ENCODE results near the gene PPP6R2.

The PPP6R2 gene

GRCh38 chr22:50434849-50435248, 91.7 kb downstream of the PPP6R2 start:
- in situ Hi-C loops (cut with MboI; ENCODE audit: low sequenced_read_pairs, unreplicated experiment) = no loop called here
- no peak for TF ChIP-seq CTCF (IDR thresholded peaks at IDR 0.05; ENCODE audit: borderline replicate concordance, control extremely low read depth, extremely low read depth, insufficient read depth, missing control alignments)
- no peak for DNase-seq (ENCODE audit: low spot score)

GRCh38 chr22:50435291-50436014, 92.3 kb downstream of the PPP6R2 start:
- in situ Hi-C loops (cut with MboI; ENCODE audit: low sequenced_read_pairs, unreplicated experiment) = no loop called here
- no peak for TF ChIP-seq CTCF (IDR thresholded peaks at IDR 0.05; ENCODE audit: borderline replicate concordance, control extremely low read depth, extremely low read depth, insufficient read depth, missing control alignments)
- DNase-seq (ENCODE audit: low spot score) = no peak

- in situ Hi-C loops (cut with MboI; ENCODE audit: low sequenced_read_pairs, unreplicated experiment) = no loop called here
- no peak for TF ChIP-seq CTCF (IDR thresholded peaks at IDR 0.05; ENCODE audit: borderline replicate concordance, control extremely low read depth, extremely low read depth, insufficient read depth, missing control alignments)
- no peak for DNase-seq (ENCODE audit: low spot score)
These were observed 93.1 kb downstream of the PPP6R2 start for GRCh38 chr22:50436015-50436830.

GRCh38 chr22:50436841-50437341, 93.8 kb downstream of the PPP6R2 start:
- no peak for TF ChIP-seq CTCF (IDR thresholded peaks at IDR 0.05; ENCODE audit: borderline replicate concordance, control extremely low read depth, extremely low read depth, insufficient read depth, missing control alignments)
- DNase-seq (ENCODE audit: low spot score) = no peak
- in situ Hi-C loops (cut with MboI; ENCODE audit: low sequenced_read_pairs, unreplicated experiment) = no loop called here

- TF ChIP-seq CTCF (IDR thresholded peaks at IDR 0.05; ENCODE audit: borderline replicate concordance, control extremely low read depth, extremely low read depth, insufficient read depth, missing control alignments) = no peak
- in situ Hi-C loops (cut with MboI; ENCODE audit: low sequenced_read_pairs, unreplicated experiment) = no loop called here
- DNase-seq (ENCODE audit: low spot score) = no peak
These were observed 94.6 kb downstream of the PPP6R2 start for GRCh38 chr22:50437511-50438304.
